ENCODE data around the gene FOXK1. TPM values are rescaled to one million over a fixed set of nuclear protein-coding genes. Genes with fewer than 3 reads are reported as not detected.
A peak's percentile ranks its signal among the peaks of the same experiment; 100 is the strongest.
"Not testable (repeated sequence)": the region's sequence is repeated elsewhere in the genome, so short reads cannot be mapped to it uniquely, and the experiment has no call there.

FOXK1 gene
- total and polyA plus RNA-seq, 8 donors = 3.9 to 20.6 (median 15.5) TPM

DNA sequence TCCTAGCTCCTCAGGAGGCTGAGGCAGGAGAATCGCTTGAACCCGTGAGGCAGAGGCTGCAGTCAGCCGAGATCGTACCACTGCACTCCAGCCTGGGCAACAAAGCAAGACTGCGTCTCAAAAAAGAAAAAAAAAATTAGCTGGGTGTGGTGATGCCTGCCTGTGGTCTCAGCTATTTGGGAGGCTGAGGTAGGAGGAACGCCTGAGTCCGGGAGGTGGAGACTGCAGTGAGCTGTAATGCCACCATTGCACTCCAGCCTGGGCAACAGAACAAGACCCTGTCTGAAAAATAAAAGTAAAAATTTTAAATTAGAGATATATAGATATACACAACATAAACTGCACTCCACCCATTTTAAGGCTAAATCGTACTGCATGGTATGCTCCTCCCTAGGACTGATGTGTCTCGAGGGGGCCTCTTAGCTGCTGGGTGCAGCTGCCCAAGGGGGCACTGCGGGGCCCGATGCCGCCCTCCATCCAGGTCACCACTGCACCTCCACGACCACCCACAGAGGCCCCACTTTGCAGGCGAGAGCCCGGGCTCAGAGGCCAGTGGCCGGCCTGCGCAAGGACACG, 40.9 kb upstream of the FOXK1 start:
- peak overlapping the region in 3 of 4 donors; percentile 83 to 91 (median 86) for H3K27ac ChIP-seq
- no peaks in the 10 kb centered on the region for H3K36me3 ChIP-seq
- TF ChIP-seq, protein P1, sequence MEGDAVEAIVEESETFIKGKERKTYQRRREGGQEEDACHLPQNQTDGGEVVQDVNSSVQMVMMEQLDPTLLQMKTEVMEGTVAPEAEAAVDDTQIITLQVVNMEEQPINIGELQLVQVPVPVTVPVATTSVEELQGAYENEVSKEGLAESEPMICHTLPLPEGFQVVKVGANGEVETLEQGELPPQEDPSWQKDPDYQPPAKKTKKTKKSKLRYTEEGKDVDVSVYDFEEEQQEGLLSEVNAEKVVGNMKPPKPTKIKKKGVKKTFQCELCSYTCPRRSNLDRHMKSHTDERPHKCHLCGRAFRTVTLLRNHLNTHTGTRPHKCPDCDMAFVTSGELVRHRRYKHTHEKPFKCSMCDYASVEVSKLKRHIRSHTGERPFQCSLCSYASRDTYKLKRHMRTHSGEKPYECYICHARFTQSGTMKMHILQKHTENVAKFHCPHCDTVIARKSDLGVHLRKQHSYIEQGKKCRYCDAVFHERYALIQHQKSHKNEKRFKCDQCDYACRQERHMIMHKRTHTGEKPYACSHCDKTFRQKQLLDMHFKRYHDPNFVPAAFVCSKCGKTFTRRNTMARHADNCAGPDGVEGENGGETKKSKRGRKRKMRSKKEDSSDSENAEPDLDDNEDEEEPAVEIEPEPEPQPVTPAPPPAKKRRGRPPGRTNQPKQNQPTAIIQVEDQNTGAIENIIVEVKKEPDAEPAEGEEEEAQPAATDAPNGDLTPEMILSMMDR (IDR thresholded peaks at IDR 0.05) = no peak
- no peaks in the 10 kb centered on the region for H3K27me3 ChIP-seq
- FAIRE-seq = no peak
- no peak for DNase-seq
- peak overlapping the region in 3 of 4 donors; percentile 14 to 63 (median 56) for H3K4me3 ChIP-seq
- intact Hi-C loops (cut with DNase I) = loop anchor here in 2 of 3 donors (5.0 kb wide), 2 partner anchors 36 to 41 kb away; partner anchors contain the start of gene FOXK1 (in 1 of the 2)
- no peak for ATAC-seq
- H3K4me1 ChIP-seq = no peaks in the 10 kb centered on the region
- H3K9me3 ChIP-seq = no peaks in the 10 kb centered on the region
- WGBS, 2 donors = 37 to 38% methylated on average over 18 of the region's 18 CpGs

DNA sequence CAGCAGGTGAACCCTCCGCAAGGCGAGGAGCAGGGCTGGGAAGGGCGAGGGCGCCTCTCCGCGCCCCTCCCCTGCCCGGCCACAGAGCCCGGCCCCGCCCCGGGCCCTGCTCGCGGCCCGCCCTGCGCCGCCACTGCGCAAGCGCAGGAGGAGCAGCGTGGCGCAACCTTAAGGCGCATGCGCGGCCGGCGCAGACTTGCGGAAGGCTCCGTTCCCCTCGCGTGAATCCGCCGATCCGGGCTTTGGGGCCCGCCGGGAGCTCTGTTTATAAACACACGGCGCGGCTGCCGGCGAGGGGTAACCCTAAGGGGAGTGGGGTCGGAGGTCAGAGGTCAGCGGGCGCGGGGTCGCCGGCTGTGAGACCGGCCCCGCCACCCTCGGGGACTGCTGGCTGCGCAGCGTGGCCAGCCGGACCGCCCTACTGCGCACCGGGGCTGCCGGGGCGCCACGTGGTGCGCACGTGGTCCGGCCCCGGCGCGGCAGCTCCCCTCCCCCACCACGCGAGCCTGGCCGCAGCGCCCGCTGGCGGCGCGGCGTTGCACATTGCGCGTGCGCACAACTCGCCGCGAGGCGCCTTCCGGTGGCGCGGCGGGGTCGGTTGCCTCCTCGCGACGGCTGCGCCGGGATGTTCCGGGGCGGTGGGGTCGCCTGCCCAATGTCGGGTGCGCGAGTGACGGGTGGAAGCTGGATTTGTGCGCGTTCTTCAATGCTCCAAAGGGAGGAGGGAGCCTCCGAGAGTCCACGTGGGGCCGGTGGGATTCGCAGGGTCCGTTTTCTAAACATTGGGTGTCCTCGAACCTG, 40.2 kb upstream of the FOXK1 start:
- DNase-seq (peak; percentile 91 to 99 (median 98)), FAIRE-seq (no peak), ATAC-seq (peak; percentile 96 to 97 (median 97))
- H3K4me3 ChIP-seq = peak overlapping the region; percentile 14 to 63 (median 47)
- H3K9me3 ChIP-seq = no peaks in the 10 kb centered on the region
- no peaks in the 10 kb centered on the region for H3K36me3 ChIP-seq
- intact Hi-C loops (cut with DNase I) = loop anchor here in 2 of 3 donors (5.0 kb wide), 2 partner anchors 35 to 40 kb away; partner anchors contain the start of gene FOXK1 (in 1 of the 2)
- peak overlapping the region; percentile 76 to 91 (median 84) for H3K27ac ChIP-seq
- H3K27me3 ChIP-seq = no peaks in the 10 kb centered on the region
- 1% methylated on average over 87 to 103 of the region's 103 CpGs for WGBS, 2 donors
- H3K4me1 ChIP-seq = no peaks in the 10 kb centered on the region
- TF ChIP-seq, protein P1 (IDR thresholded peaks at IDR 0.05) = no peak

DNA sequence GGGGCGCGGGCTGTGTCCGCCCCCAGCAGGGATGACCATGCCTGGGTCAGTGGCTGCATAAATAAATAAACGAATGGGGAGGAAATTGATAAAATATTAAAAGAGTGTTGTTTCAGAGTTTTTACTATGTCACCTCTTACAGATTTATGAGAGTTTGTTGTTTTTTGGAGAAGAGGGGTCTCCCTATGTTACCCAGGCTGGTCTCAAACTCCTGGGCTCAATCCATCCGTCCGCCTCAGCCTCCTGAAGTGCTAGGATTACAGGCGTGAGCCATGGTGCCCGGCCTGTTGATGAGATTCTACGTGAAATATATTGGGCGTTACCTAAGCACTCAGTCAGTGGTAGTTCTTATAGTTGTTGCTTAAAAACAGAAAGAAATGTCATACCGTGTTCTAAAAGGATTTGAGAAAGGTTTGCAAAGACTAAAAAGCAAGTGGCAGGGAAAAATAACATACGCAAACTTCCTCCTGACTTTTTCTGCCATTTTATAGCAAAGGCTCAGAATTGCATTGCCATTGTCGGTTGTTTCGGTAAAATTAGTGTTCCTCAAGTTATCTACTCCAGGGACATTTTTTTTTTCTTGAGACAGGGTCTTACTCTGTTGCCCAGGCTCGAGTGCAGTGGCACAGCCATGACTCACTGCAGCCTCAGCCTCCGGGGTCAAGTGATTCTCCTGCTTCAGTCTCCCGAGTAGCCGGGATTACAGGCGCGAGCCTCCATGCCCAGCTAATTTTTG, 39.5 kb upstream of the FOXK1 start:
- H3K4me1 ChIP-seq = no peaks in the 10 kb centered on the region
- H3K36me3 ChIP-seq = no peaks in the 10 kb centered on the region
- peak overlapping the region; percentile 14 to 63 (median 47) for H3K4me3 ChIP-seq
- peak overlapping the region; percentile 76 to 91 (median 84) for H3K27ac ChIP-seq
- no peaks in the 10 kb centered on the region for H3K27me3 ChIP-seq
- H3K9me3 ChIP-seq = no peaks in the 10 kb centered on the region
- TF ChIP-seq, protein P1 (IDR thresholded peaks at IDR 0.05) = no peak
- FAIRE-seq = no peak
- no peak for DNase-seq
- WGBS, 2 donors = 72 to 75% methylated on average over 20 of the region's 20 CpGs
- ATAC-seq = no peak
- intact Hi-C loops (cut with DNase I) = loop anchor here in 2 of 3 donors (5.0 kb wide), 2 partner anchors 35 to 40 kb away; partner anchors contain the start of gene FOXK1 (in 1 of the 2)

DNA sequence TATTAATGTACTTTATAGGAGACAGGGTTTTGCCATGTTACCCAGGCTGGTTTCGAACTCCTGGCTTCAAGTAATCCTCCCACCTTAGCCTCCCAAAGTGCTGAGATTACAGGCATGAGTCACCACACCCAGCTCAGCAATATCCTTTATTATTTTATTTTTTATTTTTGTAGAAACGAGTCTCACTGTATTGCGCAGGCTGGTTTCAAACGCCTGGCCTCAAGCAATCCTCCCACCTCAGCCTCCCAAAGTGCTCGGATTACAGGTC, 39.0 kb upstream of the FOXK1 start:
- not testable (repeated sequence) for H3K36me3 ChIP-seq, ATAC-seq, H3K27me3 ChIP-seq, H3K9me3 ChIP-seq, DNase-seq, H3K4me3 ChIP-seq, H3K4me1 ChIP-seq, FAIRE-seq, H3K27ac ChIP-seq
- 95 to 97% methylated on average over 5 of the region's 5 CpGs for WGBS, 2 donors
- intact Hi-C loops (cut with DNase I) = loop anchor here in 2 of 3 donors (5.0 kb wide), 2 partner anchors 34 to 39 kb away; partner anchors contain the start of gene FOXK1 (in 1 of the 2)

DNA sequence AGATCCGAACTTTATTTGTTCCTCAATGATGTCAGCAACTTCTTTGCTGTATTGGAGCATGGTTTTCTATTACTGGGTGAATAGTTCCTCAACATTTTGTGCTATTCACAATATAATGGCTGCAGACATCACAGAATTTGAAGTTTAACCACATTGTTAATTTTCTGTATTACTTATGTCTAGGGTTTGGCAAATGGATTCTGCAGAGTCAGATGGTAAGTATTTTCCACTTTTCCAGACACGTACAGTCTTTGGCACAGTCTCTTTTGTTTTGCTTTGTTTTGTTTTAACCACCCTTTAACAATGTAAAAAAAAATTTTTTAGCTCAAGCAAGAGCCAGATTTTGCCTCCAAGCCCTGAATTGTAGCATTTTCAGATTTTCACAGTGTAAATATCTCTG, 36.8 kb upstream of the FOXK1 start:
- no peak overlapping the region for H3K4me3 ChIP-seq
- no peaks in the 10 kb centered on the region for H3K4me1 ChIP-seq
- DNase-seq (no peak), ATAC-seq (no peak), FAIRE-seq (no peak)
- H3K9me3 ChIP-seq = no peaks in the 10 kb centered on the region
- TF ChIP-seq, protein P1 (IDR thresholded peaks at IDR 0.05) = no peak
- intact Hi-C loops (cut with DNase I) = no loop called here
- H3K27me3 ChIP-seq = no peaks in the 10 kb centered on the region
- H3K27ac ChIP-seq = no peak overlapping the region
- WGBS, 2 donors = 50 to 65% methylated on average over 2 of the region's 2 CpGs
- no peaks in the 10 kb centered on the region for H3K36me3 ChIP-seq
